RWPE2 (cell line): ENCODE measurements around the gene DMD.

Experiments
- ATAC-seq: fragments of 200-7000 bp; cut with Tn5 transposase; 3 replicates; pipeline ENCODE4 v1.9.1; 2021; ENCODE audit warnings: low read depth
- DNase-seq: peaks from one replicate; pipeline ENCODE4 v3.0.0-alpha.2; 2020; ENCODE audit warnings: low spot score
- H3K27ac ChIP-seq: fragments of 450-650 bp; 2 replicates; pipeline ENCODE4 v1.5.1; 2017; ENCODE audit warnings: mild to moderate bottlenecking; ENCODE audit not compliant: poor library complexity, severe bottlenecking
- H3K27me3 ChIP-seq: fragments of 250-450 bp; sonication (Bioruptor Pico); 2 replicates; pipeline ENCODE4 v1.5.1; 2021; ENCODE audit warnings: mild to moderate bottlenecking, moderate library complexity; ENCODE audit not compliant: insufficient read depth, poor library complexity, severe bottlenecking
- H3K36me3 ChIP-seq: fragments of 250-450 bp; sonication (Bioruptor Pico); 2 replicates; pipeline ENCODE4 v1.5.1; 2020; ENCODE audit warnings: low read depth, mild to moderate bottlenecking, moderate library complexity
- H3K4me1 ChIP-seq: fragments of 250-450 bp; sonication (Bioruptor Pico); 2 replicates; pipeline ENCODE4 v1.5.1; 2021; ENCODE audit warnings: mild to moderate bottlenecking, moderate library complexity; ENCODE audit not compliant: insufficient read depth, poor library complexity, severe bottlenecking
- H3K4me3 ChIP-seq: fragments of 250-450 bp; sonication (Bioruptor Pico); 2 replicates; pipeline ENCODE4 v1.5.1; 2021; ENCODE audit warnings: mild to moderate bottlenecking, moderate library complexity; ENCODE audit not compliant: severe bottlenecking
- H3K9me3 ChIP-seq: fragments of 250-450 bp; sonication (Bioruptor Pico); 2 replicates; pipeline ENCODE4 v1.5.1; 2021; ENCODE audit warnings: mild to moderate bottlenecking, moderate library complexity; ENCODE audit not compliant: severe bottlenecking
- TF ChIP-seq, protein P1 (sequence below): fragments of 450-650 bp; IDR thresholded peaks from one replicate; pipeline ENCODE4 v1.5.1; 2017; ENCODE audit warnings: mild to moderate bottlenecking, moderate library complexity; ENCODE audit not compliant: poor library complexity, severe bottlenecking

DMD gene

DNA sequence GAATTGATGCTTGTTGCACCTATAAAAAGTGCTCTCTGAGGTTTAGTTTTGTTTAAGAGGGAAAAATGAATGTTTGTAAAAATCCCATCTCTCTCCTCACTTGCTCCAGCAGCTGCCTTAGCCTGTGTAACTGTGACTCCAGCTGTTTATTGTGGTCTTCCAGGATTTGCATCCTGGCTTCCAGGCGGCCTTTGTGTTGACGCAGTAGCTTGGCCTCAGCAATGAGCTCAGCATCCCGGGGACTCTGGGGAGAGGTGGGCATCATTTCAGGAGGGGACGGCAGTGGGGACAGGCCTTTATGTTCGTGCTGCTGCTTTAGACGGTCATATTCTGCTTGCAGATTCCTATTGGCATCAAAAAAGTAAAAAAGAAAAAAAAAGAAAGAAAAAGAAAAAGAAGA, 2064.2 kb downstream of the DMD start:
- Histone ChIP-seq H3K4me3 (no peak overlapping the region), H3K4me1 (no peaks in the 10 kb centered on the region), H3K9me3 (no peaks in the 10 kb centered on the region), H3K27ac (no peak overlapping the region), H3K36me3 (no peaks in the 10 kb centered on the region), H3K27me3 (no peaks in the 10 kb centered on the region)
- DNase-seq (no peak), ATAC-seq (no peak)
- TF ChIP-seq, protein P1, sequence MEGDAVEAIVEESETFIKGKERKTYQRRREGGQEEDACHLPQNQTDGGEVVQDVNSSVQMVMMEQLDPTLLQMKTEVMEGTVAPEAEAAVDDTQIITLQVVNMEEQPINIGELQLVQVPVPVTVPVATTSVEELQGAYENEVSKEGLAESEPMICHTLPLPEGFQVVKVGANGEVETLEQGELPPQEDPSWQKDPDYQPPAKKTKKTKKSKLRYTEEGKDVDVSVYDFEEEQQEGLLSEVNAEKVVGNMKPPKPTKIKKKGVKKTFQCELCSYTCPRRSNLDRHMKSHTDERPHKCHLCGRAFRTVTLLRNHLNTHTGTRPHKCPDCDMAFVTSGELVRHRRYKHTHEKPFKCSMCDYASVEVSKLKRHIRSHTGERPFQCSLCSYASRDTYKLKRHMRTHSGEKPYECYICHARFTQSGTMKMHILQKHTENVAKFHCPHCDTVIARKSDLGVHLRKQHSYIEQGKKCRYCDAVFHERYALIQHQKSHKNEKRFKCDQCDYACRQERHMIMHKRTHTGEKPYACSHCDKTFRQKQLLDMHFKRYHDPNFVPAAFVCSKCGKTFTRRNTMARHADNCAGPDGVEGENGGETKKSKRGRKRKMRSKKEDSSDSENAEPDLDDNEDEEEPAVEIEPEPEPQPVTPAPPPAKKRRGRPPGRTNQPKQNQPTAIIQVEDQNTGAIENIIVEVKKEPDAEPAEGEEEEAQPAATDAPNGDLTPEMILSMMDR = no peak

DNA sequence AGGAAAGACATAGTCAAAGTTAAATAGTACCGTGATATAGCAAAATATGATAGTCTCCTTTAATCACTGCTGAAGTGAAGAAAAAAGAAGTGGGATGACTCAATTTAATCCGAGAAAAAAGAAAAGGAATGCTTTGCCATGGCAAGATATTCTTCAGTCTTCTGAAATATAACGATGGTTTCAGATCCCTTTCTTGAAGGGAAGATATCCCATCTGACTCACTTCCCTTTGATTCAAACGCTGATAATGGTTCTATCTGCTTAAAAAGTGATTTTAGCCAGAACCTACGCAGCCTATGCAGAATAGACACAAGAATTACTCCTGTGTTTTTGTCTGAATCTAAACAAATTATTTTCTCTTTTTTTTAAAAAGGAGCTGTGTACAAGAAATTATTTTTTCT, 2071.4 kb downstream of the DMD start:
- Histone ChIP-seq H3K36me3 (no peaks in the 10 kb centered on the region), H3K27me3 (no peaks in the 10 kb centered on the region), H3K4me1 (no peaks in the 10 kb centered on the region), H3K27ac (no peak overlapping the region), H3K9me3 (no peaks in the 10 kb centered on the region), H3K4me3 (no peak overlapping the region)
- TF ChIP-seq, protein P1 = no peak
- ATAC-seq = no peak
- DNase-seq = no peak

DNA sequence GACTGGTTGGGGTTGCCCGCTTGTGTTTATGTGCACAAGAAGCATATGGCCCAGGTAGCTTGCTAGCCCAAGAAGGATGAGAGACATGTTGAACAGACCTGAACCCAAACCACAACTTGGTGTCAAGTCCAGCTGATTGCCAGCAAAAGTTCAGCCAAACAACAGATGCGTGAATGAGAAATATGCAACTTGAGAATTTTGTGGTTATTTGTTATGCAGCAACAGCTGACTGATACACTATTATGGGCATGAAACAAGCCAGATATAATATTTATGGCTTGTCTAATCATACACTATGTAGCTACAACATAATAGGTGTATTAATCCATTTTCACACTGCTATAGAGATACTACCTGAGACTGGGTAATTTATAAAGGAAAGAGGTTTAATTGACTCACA, 2073.2 kb downstream of the DMD start:
- DNase-seq (no peak), ATAC-seq (no peak)
- TF ChIP-seq, protein P1 = no peak
- no peaks in the 10 kb centered on the region for H3K4me1 ChIP-seq
- no peak overlapping the region for H3K4me3 ChIP-seq
- H3K9me3 ChIP-seq = no peaks in the 10 kb centered on the region
- no peaks in the 10 kb centered on the region for H3K27me3 ChIP-seq
- H3K27ac ChIP-seq = no peak overlapping the region
- no peaks in the 10 kb centered on the region for H3K36me3 ChIP-seq

DNA sequence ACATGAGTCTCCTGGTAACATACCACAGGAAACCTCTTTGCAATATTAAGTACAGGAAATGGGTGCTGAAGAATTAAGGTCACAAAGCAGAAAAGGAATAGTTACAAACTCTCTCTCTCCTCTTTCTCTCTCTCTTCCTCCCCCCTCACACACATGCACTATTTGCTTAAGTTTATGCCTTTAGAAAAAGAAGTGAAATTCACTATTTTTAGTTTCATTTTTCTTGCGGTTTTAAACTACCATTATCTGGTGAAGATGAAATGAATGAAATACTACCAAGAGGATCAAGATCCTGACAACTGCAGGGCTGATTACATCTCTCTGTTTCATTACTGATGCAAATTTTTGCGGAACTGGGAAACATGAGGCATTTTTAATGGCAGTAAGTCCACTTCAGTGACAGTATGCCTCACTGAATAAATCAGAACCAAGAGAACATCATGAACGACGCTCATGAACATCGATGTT, 2075.2 kb downstream of the DMD start:
- no peaks in the 10 kb centered on the region for H3K27me3 ChIP-seq
- no peaks in the 10 kb centered on the region for H3K4me1 ChIP-seq
- H3K9me3 ChIP-seq = no peaks in the 10 kb centered on the region
- no peak for ATAC-seq
- H3K4me3 ChIP-seq = no peak overlapping the region
- TF ChIP-seq, protein P1 = no peak
- H3K36me3 ChIP-seq = no peaks in the 10 kb centered on the region
- DNase-seq = no peak
- H3K27ac ChIP-seq = no peak overlapping the region

DNA sequence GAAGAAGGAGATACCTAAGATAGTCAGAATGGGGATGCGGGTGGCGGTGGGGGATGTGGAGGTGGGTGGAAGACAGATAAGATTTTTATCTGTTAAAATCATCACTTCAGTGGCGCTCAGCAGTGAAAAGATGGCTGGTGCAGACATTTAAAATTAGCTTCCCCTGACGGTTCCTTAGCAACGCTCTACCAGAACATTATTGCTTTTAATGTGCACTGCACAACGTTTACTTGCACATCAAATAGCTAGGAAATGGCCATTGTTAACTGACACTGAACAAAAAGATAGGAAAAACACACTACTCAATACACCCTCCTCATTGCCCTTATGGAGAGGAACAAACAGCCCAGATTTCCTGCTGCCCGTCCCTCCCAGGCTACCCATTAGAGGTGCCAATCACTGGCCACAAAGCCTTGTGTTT, 2078.5 kb downstream of the DMD start:
- H3K4me3 ChIP-seq = no peak overlapping the region
- no peak for DNase-seq
- TF ChIP-seq, protein P1 = no peak
- no peaks in the 10 kb centered on the region for H3K27me3 ChIP-seq
- ATAC-seq = no peak
- no peaks in the 10 kb centered on the region for H3K4me1 ChIP-seq
- H3K36me3 ChIP-seq = no peaks in the 10 kb centered on the region
- no peaks in the 10 kb centered on the region for H3K9me3 ChIP-seq
- H3K27ac ChIP-seq = no peak overlapping the region
